A172 (cell line): ENCODE results near the gene MAST1. TPM values are rescaled to one million over a fixed set of nuclear protein-coding genes. Genes with fewer than 3 reads are reported as not detected.
A peak's percentile ranks its signal among the peaks of the same experiment; 100 is the strongest.
"Not testable (repeated sequence)": the region's sequence is repeated elsewhere in the genome, so short reads cannot be mapped to it uniquely, and the experiment has no call there.

Experiments used
- DNase-seq: peaks from one replicate; pipeline ENCODE4 v3.0.0-alpha.2; 2015; ENCODE audit warnings: low spot score
- total RNA-seq: library from RNA; depleted of rRNA; stranded (reverse); fragments of >200 nt; shearing (Covaris generic); gene quantifications from 2 replicates; pipeline ENCODE4 v1.2.3, GENCODE V29; 2014

MAST1 gene
- total RNA-seq, 1 experiment from 2014 or later: 1.3 TPM

DNA sequence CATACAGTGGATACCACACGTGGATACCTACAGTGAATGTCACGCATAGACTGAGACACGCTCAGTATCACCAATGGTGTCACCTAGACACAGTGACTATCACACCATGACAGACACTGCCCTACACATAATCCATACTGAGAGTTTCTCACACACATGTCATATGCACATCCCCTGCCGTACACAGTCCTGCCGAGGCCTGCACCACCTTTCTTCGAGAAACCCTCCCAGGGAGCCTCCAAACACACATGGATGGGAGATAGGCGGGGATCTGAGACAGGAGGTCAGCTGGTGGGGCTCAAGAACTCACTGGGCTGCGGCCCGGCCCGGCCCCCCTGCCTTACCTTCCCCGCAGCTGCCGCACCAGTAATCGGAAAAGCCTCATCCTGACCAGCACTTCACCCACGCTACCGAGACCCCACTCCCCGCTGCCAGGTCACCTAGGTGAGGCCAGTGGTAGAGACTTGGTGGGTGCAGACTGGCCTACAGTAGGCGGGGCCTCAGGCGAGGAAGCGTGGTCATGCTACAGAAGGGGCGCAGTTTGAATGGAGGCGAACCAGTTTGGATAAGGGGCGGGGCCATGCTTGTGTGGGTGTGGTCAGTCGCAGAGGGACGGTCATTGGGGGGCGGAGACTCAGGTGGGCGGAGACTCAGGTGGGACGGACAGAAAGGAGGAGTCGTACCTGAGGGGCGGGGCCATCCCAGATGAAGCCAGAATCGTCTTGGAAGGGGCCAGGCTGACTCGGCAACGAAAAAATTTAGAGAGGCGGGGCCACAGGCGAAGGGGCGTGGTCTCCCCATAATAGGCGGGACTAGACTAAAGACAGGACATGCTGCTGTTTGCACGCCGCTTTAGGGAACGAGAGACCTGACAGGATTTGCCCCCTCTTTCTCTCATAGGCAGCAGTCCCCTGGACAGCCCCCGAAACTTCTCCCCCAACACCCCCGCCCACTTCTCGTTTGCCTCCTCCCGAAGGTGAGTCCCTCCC lies 2.1 kb downstream of the MAST1 start:
- peak; percentile 57 for DNase-seq

DNA sequence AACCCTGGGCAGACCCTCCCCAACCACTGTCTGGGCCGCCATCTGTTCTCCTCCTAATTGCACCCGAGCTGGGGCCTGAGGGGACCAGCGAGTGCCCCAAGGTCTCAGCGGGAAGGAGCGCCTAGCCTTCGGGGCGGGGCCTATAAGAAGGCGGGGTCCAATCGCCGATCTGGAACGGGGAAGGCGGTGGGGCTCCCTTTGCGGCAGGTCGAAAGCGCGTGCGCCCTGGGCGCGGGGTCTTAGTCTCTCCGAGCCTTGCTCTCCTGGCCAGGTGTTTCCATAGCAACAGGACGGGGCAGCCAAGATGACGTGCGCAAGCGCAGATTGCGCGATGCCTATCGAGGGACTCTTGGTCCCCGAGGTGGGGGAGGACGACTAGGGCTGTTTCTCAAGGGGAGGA lies 2.8 kb downstream of the MAST1 start:
- no peak for DNase-seq

DNA sequence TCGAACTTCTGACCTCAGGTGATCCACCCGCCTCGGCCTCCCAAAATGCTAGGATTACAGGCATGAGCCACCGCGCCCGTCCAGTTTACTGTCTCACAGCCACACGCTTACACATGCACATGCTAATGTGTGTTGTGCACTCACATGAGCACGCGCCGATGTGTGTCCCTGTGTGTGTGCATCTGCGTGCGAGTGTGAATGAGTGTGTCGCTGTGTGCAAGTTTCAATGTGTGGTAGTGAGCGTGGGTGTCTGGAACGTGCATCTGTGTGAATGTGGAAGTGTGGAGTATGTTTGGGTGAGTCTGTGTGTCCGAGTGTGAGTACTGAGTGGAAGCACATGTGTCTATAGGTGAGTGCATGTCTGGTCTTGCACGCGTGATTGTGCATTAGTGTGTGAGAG lies 4.2 kb downstream of the MAST1 start:
- DNase-seq: no peak

DNA sequence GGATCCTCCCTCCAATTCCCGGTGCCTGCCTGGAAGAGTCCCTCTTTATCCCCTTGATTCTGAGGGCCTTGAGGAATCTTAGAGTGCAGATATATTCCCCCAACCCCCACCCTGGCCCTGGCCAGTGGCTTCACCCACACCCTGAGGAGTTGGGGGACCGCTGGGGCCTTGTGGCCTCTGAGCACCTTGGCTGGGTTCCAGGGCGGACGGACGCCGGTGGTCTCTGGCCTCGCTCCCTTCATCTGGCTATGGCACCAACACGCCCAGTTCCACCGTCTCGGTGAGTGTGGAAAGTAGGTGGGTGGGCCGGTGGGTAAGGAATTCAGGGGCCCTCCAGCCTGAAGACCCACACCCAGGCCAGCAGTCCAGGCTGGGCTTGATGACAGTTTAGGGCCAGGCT lies 5.0 kb downstream of the MAST1 start:
- no peak for DNase-seq

DNA sequence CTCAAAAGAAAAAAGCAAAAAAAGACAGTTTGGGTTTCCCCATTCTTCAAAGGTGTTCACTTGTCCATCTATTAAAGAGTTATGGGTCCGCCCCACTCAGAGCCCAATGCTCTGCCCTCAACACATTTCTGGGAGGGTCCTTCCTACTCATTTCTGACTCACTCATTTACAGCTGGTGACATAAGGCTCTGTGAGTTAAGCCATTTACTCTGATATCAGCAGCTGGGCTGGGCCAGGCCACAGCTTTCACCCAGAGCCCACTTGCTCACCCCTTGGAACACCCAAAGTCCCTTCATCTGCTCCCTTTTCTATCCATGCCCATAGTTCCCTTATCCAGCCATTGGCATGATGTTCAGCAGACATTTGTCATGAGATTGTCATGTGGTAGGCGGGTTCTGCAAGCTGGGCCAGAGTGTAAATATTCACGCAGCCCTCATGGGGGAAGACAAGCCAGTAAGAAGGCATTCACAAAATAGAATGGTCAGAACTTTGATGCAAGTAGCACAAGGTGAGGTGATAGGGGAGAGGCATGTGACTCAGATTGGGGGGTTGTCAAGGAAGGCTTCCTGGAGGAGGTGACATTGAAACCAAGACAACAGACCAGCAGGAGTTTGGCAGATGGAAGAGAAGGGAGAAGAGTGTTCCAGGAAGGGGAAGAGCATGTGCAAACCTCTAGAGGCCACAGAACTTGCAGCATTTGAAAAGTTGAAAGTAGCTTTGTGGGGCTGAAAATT lies 5.9 kb downstream of the MAST1 start:
- peak; percentile 37 for DNase-seq

DNA sequence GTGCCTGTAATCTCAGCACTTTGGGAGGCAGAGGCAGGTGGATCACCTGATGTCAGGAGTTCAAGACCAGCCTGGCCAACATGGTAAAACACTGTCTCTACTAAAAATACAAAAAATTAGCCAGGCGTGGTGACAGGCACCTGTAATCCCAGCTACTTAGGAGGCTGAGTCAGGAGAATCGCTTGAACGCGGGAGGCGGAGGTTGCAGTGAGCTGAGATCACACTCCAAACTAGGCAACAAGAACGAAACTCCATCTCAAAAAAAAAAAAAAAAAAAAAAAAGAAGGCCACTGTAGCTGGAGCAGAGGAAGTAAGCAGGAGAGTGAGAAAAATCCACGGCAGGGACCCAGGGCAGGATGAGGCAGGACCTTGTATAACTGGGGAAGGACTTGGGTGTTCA lies 8.3 kb downstream of the MAST1 start:
- DNase-seq: not testable (repeated sequence)

DNA sequence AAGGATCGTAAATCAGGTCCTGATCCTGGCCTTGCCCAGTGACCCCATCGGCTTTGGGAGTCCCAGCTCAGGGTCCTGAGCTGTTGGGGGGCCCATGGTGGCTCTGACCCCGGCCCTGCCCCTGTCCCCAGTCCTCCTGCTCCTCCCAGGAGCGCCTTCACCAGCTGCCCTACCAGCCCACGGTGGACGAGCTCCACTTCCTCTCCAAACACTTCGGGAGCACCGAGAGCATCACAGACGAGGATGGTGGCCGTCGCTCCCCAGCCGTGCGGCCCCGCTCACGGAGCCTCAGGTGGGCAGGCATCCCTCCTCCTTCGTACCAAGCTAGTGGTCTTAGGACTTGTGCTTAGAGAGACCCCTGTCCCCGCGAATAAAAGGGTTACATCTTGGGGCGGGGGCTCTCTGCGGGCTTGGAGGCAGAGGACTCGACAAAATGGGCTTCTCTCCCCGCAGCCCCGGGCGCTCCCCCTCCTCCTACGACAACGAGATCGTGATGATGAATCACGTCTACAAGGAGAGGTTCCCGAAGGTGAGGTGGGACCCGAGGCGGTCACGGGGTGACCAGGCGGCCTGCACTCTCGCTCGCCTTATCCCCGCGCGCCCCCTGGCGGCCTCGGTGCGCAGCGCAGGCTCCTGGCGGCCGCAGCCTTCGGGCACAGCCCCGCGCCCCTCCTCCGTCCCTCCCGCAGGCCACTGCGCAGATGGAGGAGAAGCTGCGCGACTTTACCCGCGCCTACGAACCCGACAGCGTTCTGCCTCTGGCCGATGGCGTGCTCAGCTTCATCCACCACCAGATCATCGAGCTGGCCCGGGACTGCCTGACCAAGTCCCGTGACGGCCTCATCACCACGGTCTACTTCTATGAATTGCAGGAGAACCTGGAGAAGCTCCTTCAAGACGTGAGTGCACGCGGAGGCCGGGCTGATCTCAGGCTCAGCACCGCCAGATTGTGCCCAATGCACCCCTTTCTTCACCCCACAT lies 9.1 kb downstream of the MAST1 start:
- peak; percentile 86 for DNase-seq

DNA sequence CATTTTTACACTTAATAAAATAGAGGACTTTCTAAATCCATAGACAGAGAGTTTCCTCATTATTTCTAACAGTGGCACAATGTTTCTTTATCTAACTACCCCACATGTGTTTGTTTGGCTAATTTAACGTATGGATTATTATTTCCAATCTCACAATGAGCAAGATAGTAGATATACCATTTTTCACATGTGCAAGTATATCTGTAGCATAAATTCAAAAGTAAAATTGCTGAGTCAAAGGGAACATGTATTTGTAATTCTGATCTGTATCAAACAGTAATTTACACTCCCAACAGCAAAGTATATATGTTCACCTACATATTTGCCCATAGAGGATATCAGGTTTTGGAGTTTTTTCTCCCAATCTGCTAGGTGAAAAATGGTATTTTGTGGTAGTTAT lies 18.3 kb downstream of the MAST1 start:
- DNase-seq: no peak

DNA sequence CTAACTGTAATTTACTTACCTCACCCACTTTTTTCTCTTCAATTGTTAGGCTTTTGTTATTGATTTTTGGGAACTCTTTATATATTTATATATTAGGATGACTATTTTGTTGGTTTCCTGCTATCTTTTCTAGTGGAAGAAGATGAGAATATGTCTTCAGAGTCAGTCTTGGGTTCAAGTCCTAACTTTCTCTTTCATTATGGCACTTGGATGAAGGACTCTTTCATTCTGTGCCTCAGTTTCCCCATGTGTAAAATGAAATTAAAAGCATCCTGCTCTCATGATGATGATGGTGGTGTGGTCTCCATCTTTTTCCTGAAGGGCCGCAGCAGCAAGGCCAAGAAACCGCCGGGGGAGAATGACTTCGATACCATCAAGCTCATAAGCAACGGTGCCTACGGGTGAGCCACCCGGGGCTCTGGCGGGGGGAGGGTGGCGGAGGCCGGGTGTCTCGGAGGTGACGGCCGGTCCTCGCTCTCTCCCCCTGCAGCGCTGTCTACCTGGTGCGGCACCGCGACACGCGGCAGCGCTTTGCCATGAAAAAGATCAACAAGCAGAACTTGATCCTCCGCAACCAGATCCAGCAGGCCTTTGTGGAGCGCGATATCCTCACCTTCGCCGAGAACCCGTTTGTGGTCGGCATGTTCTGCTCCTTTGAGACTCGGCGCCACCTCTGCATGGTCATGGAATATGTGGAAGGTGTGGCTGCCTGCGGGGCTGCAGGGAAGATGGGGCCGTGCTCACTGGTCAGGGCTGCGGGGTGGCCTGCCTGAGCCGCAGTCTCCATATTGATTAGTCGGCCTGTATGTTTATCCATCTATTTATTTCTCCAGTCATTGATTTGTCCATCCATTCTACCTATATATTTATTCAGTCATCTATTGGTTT lies 20.0 kb downstream of the MAST1 start:
- DNase-seq: no peak

DNA sequence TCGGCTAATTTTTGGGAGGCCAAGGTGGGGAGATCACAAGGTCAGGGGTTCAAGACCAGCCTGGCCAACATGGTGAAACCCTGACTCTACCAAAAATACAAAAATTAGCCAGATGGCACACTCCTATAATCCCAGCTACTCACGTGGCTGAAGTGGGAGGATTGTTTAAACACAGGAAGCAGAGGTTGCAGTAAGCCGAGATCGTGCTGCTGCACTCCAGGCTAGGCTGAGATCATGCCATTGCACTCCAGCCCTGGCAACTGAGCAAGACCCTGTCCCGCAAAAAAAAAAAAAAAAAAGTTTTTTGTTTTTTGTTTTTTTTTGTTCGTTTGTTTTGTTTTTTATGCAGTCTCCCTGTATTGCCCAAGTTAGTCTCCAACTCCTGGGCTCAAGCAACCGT lies 21.2 kb downstream of the MAST1 start:
- DNase-seq: no peak

DNA sequence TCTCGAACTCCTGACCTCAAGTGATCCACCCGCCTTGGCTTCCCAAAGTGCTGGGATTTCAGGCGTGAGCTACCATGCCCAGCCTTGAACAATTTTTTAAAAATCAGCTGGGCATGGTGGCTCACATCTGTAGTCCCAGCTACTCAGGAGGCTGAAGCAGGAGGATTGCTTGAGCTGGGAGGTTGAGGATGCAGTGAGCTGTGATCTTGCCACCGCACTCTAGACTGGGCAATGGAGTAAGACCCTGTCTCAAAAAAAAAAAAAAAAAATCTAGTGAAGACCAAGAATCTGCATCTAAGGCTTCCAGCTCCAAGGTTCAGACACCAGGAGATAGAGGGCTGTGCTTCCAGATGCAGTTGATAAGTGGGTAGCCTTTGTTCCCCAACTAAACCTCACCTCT lies 25.8 kb downstream of the MAST1 start:
- no peak for DNase-seq

DNA sequence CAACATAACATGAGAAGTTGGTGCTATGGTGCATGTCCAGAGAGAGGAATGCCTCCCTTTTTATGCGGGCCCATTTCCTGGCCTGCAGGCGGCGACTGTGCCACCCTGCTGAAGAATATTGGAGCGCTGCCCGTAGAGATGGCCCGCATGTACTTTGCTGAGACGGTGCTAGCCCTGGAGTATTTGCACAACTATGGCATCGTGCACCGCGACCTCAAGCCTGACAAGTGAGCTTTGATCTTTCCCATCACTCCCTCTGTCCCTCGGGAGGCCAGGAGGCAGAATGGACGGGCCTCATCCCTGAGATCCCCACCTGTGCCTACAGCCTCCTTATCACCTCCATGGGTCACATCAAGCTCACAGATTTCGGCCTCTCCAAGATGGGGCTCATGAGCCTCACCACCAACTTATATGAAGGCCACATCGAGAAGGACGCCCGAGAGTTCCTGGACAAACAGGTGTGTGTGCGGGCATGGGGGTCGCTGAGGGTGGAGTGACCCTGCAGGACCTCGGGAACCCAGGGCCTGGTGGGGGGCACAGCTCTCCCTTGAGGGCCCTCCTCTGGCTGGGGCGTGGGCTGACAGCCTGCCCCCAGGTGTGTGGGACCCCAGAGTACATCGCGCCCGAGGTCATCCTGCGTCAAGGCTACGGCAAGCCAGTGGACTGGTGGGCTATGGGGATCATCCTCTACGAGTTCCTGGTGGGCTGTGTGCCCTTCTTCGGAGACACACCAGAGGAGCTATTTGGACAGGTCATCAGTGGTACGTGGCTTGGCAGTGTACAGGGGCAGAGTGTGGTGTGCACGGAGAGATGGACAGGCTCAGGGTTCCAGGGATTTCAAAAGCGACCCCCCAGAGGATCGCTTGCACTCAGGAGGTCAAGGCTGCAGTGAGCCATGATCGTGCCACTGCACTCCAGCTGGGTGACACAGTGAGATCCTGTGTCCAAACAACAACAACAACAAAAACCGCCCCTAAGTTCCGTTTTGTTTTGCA lies 26.7 kb downstream of the MAST1 start:
- DNase-seq: no peak

DNA sequence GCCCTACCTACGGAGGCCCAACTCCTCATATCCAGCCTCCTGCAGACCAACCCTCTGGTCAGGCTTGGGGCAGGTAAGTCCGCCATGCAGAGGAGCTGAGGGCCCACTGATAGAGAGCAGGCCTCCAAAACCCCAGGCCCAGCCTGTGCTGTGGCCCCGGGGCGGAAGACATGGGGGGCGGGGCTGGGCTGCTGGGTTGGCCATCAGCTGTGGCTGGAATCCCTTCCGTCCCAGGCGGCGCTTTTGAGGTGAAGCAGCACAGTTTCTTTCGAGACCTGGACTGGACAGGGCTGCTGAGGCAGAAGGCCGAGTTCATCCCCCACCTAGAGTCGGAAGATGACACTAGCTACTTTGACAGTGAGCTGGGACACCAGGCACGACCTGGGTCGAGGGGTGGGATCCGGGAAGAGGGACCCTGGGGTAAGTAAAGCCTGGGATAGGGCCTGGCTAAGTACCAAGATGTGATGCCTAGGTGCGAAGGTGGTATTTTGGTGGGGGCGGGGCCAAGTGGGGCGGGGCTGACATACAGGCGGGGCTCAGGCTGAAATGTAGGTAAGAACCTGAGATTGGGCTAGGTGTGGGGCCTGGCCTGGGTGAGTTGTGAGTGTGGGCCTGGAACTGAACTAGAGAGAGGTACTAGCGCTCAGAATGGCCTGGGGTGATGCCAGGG lies 27.6 kb downstream of the MAST1 start:
- DNase-seq: no peak

DNA sequence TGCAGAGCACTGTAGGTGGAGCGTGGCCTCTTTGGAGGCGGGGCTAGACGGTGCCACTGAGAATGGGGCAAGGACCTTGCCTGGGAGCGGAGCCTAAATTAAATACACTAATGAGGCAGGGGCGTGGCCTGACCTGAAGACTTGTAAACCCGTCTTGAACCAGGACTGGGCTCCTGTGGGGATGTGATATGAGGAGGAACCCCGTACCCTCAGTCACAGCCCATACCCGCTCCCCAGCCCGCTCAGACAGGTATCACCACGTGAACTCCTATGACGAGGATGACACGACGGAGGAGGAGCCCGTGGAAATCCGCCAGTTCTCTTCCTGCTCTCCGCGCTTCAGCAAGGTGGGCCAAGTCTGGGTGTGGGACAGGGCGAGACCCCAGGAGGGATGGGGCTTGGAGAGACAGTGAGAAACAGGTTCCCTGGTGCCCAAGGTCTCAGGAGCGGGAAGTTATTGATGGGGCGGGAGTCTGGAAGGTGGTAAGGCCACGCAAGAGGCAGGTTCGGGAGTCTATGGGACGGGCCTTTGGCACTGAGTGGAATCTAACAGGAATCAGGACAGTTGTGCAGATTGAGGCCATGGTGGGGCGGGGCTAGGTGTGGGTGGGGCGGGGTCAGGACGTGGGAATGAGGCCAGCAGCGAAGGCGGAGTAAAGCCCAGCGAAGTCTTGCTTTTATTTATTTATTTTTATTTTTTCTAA lies 28.3 kb downstream of the MAST1 start:
- no peak for DNase-seq

DNA sequence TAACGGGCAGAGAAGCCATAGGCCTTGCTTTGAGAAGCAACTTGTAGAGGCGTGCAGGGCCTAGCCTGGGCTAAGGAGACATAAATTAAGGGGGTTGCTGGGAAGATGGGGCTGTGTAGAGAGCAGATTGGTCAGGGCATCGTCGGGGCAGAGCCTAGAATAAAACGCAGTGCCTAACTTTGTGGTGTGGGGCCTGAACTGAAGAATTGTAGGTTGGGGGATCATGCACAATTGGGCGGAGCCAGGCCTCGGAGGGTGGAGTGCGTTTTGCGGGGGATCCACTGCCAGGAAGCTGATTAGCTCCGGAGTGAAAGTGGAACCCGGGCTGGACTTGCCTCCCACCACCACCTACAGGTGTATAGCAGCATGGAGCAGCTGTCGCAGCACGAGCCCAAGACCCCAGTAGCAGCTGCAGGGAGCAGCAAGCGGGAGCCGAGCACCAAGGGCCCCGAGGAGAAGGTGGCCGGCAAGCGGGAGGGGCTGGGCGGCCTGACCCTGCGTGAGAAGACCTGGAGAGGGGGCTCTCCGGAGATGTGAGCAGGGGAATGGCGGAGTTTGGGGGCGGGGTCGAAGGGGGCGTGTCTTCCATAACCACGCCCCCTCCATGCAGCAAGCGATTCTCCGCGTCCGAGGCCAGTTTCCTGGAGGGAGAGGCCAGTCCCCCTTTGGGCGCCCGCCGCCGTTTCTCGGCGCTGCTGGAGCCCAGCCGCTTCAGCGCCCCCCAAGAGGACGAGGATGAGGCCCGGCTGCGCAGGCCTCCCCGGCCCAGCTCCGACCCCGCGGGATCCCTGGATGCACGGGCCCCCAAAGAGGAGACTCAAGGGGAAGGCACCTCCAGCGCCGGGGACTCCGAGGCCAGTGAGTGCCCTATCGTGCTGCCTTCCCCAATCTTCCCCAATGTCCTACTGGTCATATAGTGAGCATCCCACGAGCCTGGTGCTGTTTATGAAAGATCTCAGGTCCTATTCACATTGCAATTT lies 29.1 kb downstream of the MAST1 start:
- no peak for DNase-seq

DNA sequence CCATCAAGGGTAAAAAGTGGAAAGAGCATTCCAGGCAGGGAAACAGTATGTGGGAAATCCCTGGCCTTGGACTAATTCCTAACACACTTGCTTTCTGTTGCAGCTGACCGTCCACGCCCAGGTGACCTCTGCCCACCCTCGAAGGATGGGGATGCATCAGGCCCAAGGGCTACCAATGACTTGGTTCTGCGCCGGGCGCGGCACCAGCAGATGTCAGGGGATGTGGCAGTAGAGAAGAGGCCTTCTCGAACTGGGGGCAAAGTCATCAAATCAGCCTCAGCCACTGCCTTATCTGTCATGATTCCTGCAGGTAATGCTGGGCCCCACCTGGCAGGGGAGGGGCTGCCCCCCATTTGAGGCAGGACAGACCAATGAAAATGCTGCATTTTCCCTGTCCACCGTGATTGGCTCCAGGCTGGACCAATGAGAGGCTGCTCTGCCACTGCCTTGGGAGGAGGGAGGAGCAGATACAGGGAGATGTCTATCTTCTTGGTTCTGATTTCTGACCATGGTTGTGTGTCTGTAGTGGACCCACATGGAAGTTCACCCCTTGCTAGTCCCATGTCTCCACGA lies 30.3 kb downstream of the MAST1 start:
- DNase-seq: no peak

DNA sequence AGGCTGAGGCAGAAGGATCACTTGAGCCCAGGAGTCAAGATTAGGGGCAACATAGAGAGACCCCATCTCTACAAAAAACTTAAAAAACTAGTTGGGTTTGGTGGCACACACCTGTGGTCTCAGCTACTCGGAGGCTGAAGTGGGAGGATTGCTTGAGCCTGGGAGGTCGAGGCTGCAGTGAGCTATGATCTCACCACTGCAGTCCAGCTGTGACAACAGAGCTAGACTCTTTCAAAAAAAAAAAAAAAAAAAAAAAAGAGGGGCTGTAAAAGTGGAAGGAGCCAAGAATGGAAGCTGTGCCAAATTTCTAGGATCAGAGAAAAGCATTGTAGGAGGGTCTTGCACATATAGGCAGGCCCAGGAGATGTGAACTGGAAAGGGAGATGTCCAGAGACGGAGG lies 33.4 kb downstream of the MAST1 start:
- no peak for DNase-seq
